SU-DHL-6 (cell line): Measurements from ENCODE around the gene GHDC.
"Not testable (repeated sequence)": the region's sequence is repeated elsewhere in the genome, so short reads cannot be mapped to it uniquely, and the experiment has no call there.

ENCODE experiments used
- H2AFZ ChIP-seq: fragments of 200-600 bp; sonication (generic); 2 replicates; pipeline ENCODE4 v1.6.1; 2014; ENCODE audit warnings: low read depth, mild to moderate bottlenecking, moderate library complexity, mixed read lengths, antibody characterized with exemption, low read length; ENCODE audit not compliant: severe bottlenecking
- H3F3A ChIP-seq: fragments of 200-600 bp; shearing (Covaris generic); 2 replicates; pipeline ENCODE4 v1.6.0; 2016; ENCODE audit warnings: antibody characterized with exemption, mild to moderate bottlenecking; ENCODE audit not compliant: insufficient read depth
- H3K27ac ChIP-seq: fragments of 200-600 bp; sonication (generic); 2 replicates; pipeline ENCODE4 v1.5.1; 2016; ENCODE audit warnings: low read depth, mild to moderate bottlenecking, low read length, moderate library complexity, mixed read lengths
- H3K27me3 ChIP-seq: fragments of 200-600 bp; sonication (generic), shearing (Covaris generic); 2 replicates; pipeline ENCODE4 v1.6.0; 2014; ENCODE audit warnings: mild to moderate bottlenecking, low read length
- H3K36me3 ChIP-seq: fragments of 200-600 bp; sonication (generic); 2 replicates; pipeline ENCODE4 v1.6.1; 2014; ENCODE audit warnings: mild to moderate bottlenecking, low read length, mixed read lengths
- H3K4me2 ChIP-seq: fragments of 300-600, 200-600 bp; shearing (Covaris generic), sonication (generic); 2 replicates; pipeline ENCODE4 v1.6.0; 2014; ENCODE audit warnings: low read length, low read depth, mild to moderate bottlenecking; ENCODE audit not compliant: poor library complexity, severe bottlenecking
- H3K4me3 ChIP-seq: fragments of 200-600 bp; sonication (generic); 2 replicates; pipeline ENCODE4 v1.5.1; 2014; ENCODE audit warnings: antibody characterized with exemption, low read length, mild to moderate bottlenecking, mixed read lengths; ENCODE audit not compliant: insufficient read depth, poor library complexity, severe bottlenecking
- H3K79me2 ChIP-seq: fragments of 200-600 bp; sonication (generic); 2 replicates; pipeline ENCODE4 v1.6.1; 2014; ENCODE audit warnings: mild to moderate bottlenecking, low read length, moderate library complexity; ENCODE audit not compliant: insufficient read depth
- H3K9ac ChIP-seq: fragments of 200-600 bp; sonication (generic); 2 replicates; pipeline ENCODE4 v1.7.0; 2014; ENCODE audit warnings: mild to moderate bottlenecking, low read length
- H3K9me2 ChIP-seq: fragments of 200-600 bp; sonication (generic); replicated peaks from 2 replicates; pipeline ENCODE4 v1.6.1; 2014; ENCODE audit warnings: low read length; ENCODE audit not compliant: insufficient read depth
- H3K9me3 ChIP-seq: fragments of 200-600 bp; sonication (generic); 2 replicates; pipeline ENCODE4 v1.6.1; 2014; ENCODE audit warnings: low read length, mixed read lengths; ENCODE audit not compliant: insufficient read depth
- H4K20me1 ChIP-seq: fragments of 200-600 bp; sonication (generic); 2 replicates; pipeline ENCODE4 v1.6.1; 2014; ENCODE audit warnings: low read depth, mild to moderate bottlenecking, antibody characterized with exemption, low read length, moderate library complexity, mixed read lengths
- CTCF ChIP-seq: fragments of 200-600 bp; sonication (generic); IDR thresholded peaks from one replicate; pipeline ENCODE4 v1.5.1; 2017; ENCODE audit warnings: antibody characterized with exemption, mild to moderate bottlenecking, low read length, moderate library complexity; ENCODE audit not compliant: insufficient read depth, poor library complexity, severe bottlenecking
- EZH2phosphoT487 ChIP-seq: fragments of 200-600 bp; sonication (generic), shearing (Covaris generic); conservative IDR thresholded peaks from 2 replicates; pipeline ENCODE4 v1.6.1; 2018; ENCODE audit warnings: mild to moderate bottlenecking, antibody characterized with exemption, low read length, moderate library complexity, mixed read lengths

Gene GHDC, protein sequence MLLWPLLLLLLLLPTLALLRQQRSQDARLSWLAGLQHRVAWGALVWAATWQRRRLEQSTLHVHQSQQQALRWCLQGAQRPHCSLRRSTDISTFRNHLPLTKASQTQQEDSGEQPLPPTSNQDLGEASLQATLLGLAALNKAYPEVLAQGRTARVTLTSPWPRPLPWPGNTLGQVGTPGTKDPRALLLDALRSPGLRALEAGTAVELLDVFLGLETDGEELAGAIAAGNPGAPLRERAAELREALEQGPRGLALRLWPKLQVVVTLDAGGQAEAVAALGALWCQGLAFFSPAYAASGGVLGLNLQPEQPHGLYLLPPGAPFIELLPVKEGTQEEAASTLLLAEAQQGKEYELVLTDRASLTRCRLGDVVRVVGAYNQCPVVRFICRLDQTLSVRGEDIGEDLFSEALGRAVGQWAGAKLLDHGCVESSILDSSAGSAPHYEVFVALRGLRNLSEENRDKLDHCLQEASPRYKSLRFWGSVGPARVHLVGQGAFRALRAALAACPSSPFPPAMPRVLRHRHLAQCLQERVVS

GRCh38 chr17:42193969-42194899 lies at the start of gene GHDC:
Gene GHDC (minus strand): TSS chr17:42194494. CDS start chr17:42193581, 913 bp downstream.
- Histone ChIP-seq H3K4me2 (peak within 1 kb of the TSS; percentile 70), H3K36me3 (no peaks in the 10 kb centered on the region), H2AFZ (peak within 1 kb of the TSS; percentile 67), H4K20me1 (no peaks in the 10 kb centered on the region), H3K4me3 (peak within 1 kb of the TSS; percentile 70), H3K9me2 (no peaks in the 10 kb centered on the region), H3K9ac (peak within 1 kb of the TSS; percentile 63), H3K9me3 (no peaks in the 10 kb centered on the region), H3F3A (no peaks in the 10 kb centered on the region), H3K79me2 (no peaks in the 10 kb centered on the region), H3K27ac (peak within 1 kb of the TSS; percentile 35), H3K27me3 (no peaks in the 10 kb centered on the region)
- TF ChIP-seq CTCF (no peak), EZH2phosphoT487 (no peak)

GRCh38 chr17:42243493-42243982 lies 49.2 kb upstream of the GHDC start:
- Histone ChIP-seq H3K4me2 (no peak overlapping the region), H3K9me2 (no peaks in the 10 kb centered on the region), H3K27me3 (no peaks in the 10 kb centered on the region), H2AFZ (no peak overlapping the region), H3K36me3 (no peaks in the 10 kb centered on the region), H3K79me2 (no peaks in the 10 kb centered on the region), H3K9ac (no peak overlapping the region), H3K9me3 (no peaks in the 10 kb centered on the region), H3K27ac (no peak overlapping the region), H3F3A (no peaks in the 10 kb centered on the region), H4K20me1 (no peaks in the 10 kb centered on the region), H3K4me3 (no peak overlapping the region)
- TF ChIP-seq CTCF (no peak), EZH2phosphoT487 (no peak)

DNA sequence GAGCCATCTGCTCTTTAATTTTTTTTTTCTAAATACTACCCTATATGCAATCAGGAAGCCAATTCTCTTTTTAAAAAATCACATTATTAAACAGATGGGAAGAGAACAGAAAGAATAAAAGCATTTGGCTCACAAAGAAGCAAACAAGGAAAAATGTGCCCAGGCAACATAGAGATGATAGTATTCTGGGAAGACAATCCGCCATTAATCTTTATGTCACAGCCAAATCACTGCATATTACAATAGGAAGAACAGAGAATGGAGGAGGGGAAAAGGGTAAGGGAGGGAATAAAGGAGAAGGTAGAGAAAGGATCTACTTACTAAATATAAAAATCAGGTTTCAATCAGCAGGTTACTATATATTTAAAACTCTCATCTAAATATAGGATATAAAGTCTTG lies 47.6 kb upstream of the GHDC start:
- TF ChIP-seq CTCF (no peak), EZH2phosphoT487 (no peak)
- Histone ChIP-seq H3F3A (no peaks in the 10 kb centered on the region), H3K9me3 (no peaks in the 10 kb centered on the region), H2AFZ (no peak overlapping the region), H3K36me3 (no peaks in the 10 kb centered on the region), H3K27ac (no peak overlapping the region), H3K4me3 (no peak overlapping the region), H3K9ac (no peak overlapping the region), H3K27me3 (no peaks in the 10 kb centered on the region), H4K20me1 (no peaks in the 10 kb centered on the region), H3K79me2 (no peaks in the 10 kb centered on the region), H3K9me2 (no peaks in the 10 kb centered on the region), H3K4me2 (no peak overlapping the region)

DNA sequence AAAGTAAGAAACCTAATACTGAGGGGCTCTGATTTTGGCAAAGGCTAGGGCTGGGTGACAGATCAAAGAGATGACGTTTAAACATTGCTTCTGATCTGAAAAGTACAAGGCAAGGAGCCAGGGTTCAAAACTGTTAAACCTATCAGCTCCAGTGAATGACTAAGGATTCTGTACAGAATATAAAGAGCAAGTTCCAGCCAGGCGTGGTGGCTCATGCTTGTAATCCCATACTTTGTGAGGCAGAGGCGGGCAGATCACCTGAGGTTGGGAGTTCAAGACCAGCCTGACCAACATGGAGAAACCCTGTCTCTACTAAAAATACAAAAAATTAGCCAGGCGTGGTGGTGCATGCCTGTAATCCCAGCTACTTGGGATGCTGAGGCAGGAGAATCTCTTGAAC lies 46.6 kb upstream of the GHDC start:
- H3K4me3 ChIP-seq, H3F3A ChIP-seq, H3K27me3 ChIP-seq, H3K9me3 ChIP-seq, H3K4me2 ChIP-seq, H3K36me3 ChIP-seq, H3K79me2 ChIP-seq, H3K9ac ChIP-seq, H2AFZ ChIP-seq, H3K27ac ChIP-seq, H4K20me1 ChIP-seq, H3K9me2 ChIP-seq: not testable (repeated sequence)
